Choroid plexus epithelial cell (primary cell): ENCODE results near the gene FBLN1.

Experiments used
- DNase-seq: peaks from one replicate; pipeline ENCODE4 v3.0.0-alpha.2; 2010; ENCODE audit warnings: low read depth
- H3K4me3 ChIP-seq: 2 replicates; pipeline ENCODE4 v1.5.1; 2011; ENCODE audit warnings: low read depth, mild to moderate bottlenecking, control low read depth, low read length, moderate library complexity
- TF ChIP-seq, protein P1 (sequence below): conservative IDR thresholded peaks from 2 replicates; pipeline ENCODE4 v1.5.1; 2011; ENCODE audit warnings: low read depth, mild to moderate bottlenecking, control low read depth, inconsistent platforms, low read length, moderate library complexity

FBLN1 gene

DNA sequence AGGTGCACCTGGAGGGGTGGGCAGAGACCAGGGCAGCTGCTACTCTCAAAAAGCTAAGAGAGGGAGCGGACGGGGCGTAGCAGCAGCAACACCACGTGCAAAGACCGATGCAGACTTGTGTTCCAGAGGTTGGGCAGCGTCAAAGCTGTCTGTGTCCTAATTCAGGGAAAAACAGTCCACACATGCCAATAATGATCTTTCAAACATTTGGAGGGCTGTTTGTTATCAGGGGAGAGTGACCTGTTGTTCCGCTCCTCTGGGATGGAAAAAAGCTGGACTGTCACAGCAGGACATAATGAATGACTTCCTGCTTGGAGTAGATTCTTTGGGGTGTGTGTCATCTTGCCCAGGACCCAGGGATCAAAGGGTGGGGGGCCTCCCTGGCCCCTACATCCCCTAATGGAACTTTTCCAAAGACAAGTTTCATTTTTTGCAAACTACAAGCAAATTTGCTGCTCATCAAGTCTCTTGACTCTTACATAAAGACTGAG is 6.2 kb upstream of the FBLN1 start:
- no peak overlapping the region for H3K4me3 ChIP-seq
- DNase-seq = no peak
- TF ChIP-seq, protein P1, sequence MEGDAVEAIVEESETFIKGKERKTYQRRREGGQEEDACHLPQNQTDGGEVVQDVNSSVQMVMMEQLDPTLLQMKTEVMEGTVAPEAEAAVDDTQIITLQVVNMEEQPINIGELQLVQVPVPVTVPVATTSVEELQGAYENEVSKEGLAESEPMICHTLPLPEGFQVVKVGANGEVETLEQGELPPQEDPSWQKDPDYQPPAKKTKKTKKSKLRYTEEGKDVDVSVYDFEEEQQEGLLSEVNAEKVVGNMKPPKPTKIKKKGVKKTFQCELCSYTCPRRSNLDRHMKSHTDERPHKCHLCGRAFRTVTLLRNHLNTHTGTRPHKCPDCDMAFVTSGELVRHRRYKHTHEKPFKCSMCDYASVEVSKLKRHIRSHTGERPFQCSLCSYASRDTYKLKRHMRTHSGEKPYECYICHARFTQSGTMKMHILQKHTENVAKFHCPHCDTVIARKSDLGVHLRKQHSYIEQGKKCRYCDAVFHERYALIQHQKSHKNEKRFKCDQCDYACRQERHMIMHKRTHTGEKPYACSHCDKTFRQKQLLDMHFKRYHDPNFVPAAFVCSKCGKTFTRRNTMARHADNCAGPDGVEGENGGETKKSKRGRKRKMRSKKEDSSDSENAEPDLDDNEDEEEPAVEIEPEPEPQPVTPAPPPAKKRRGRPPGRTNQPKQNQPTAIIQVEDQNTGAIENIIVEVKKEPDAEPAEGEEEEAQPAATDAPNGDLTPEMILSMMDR = no peak

DNA sequence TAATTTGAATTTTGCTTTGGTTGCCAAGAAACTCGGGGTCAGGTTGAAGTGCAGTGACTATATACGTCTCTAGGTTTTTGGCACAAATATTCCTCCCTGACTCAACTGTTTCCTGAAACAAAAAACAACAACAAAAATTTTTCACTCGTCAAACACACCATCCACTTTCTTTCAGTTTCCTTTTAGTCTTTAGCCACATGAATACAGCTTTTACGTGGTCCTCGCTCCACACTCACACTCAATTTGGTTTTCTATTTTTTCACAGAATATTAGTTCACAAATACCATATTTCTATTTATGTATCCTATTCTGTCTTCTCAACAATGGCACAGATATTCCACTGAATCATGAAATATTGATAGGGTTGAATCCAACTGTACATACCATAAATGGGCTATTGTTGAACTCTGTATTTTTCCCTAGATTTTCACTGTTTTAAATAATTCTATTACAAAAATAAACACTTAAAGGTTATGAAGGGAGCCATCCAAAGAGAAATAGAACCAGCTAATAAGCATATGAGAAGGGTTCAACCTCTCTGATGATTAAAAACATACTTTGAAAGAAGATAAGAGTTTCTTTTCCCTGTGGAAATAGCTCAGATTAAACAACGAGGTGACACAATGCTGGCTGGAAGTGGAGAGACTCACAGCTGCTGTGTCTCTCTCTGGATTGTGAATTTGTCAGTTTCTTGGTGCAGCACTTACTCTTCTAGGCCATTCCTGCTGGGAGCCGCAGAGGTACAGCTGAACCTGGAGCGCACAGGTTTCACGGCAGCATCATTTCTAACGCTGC is 5.1 kb upstream of the FBLN1 start:
- DNase-seq = no peak
- TF ChIP-seq, protein P1 = no peak
- peak overlapping the region; percentile 34 for H3K4me3 ChIP-seq

DNA sequence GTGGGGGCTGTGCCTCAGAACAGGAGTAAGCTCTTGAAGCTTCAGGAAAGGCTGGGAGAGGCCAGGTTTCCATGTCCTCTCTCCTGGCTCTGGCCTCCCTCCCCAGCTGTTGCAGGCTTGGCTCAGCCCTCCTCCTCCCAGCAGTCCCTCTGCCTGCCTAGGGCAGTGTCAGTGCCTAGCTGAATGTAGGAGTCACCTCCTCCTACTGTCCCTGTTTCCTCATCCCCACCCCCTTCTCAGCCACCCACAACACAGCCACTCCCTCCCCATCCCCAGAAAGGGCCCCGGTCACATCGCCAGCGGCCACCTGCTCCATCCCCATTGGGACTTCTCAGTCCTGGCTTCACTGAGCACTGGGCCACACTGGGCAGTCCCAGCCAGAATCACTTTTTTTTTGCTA is 2.9 kb upstream of the FBLN1 start:
- TF ChIP-seq, protein P1 = no peak
- no peak overlapping the region for H3K4me3 ChIP-seq
- no peak for DNase-seq

DNA sequence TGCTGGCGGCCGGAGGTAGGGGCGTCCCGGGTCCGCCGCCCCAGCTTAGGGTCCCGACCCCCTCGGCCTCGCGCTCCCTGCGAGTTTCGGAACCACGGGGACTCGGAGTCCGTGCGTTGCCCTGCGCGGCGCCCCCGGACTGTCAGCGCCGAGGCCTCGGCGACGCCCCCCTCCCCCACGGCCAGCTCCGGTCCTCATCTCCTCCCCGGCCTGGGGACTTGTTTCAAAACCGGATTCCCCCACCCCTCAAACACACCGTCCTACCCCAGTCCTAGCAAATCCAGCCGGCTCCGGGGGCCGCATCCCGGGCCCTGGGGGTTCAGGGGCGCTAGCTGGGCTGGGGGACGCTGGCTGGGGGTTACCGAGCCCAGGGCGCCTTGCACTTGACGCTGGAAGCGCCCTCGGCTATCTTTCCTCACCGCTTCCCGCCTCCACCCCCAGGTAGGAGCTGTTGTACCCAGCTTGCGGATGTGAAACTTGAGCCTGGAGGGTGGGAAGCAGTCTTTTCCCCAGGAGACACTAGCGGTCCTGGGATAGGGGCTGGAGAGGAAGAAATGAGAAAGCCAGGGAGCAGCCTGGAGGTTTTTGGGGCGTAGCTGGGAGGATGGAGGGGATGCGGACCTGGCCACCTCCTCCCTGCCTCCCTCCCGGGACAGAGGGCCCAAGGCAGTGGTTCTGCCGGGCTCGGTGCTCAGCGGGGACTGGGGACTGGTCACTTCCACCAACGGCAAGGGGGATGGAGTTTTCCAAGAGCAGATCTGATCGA is 550 bp downstream of the FBLN1 start:
- peak overlapping the region; percentile 67 for H3K4me3 ChIP-seq
- no peak for DNase-seq
- TF ChIP-seq, protein P1 = no peak

DNA sequence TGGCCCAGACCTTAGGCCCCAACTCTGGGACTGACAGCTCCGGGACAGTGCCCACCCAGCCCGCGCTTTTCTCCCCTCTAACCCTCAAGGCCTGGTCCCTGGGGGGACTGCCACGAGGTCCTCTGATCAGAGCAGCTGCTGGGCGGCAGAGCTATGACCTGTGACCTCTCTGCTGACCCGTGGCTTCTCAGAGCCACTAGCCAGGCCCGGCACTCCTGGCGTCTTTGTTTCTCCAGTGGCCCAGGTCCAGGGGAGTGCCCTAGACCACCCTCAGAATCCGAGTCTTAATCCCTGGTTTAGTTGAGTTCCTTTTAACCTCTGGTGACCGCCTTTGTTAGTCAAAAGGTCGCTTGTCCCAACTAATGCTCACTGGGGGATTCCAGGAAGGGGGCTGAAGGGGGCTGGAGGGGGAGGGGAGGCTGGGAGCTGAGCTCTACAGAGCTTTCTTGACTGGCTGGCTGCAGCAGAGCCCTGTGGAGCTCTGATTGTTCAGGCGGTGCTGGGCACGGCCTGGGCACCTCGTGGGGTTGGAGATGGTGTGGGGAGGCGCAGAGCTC is 1.2 kb downstream of the FBLN1 start:
- TF ChIP-seq, protein P1 = no peak
- DNase-seq = no peak
- H3K4me3 ChIP-seq = peak overlapping the region; percentile 67

DNA sequence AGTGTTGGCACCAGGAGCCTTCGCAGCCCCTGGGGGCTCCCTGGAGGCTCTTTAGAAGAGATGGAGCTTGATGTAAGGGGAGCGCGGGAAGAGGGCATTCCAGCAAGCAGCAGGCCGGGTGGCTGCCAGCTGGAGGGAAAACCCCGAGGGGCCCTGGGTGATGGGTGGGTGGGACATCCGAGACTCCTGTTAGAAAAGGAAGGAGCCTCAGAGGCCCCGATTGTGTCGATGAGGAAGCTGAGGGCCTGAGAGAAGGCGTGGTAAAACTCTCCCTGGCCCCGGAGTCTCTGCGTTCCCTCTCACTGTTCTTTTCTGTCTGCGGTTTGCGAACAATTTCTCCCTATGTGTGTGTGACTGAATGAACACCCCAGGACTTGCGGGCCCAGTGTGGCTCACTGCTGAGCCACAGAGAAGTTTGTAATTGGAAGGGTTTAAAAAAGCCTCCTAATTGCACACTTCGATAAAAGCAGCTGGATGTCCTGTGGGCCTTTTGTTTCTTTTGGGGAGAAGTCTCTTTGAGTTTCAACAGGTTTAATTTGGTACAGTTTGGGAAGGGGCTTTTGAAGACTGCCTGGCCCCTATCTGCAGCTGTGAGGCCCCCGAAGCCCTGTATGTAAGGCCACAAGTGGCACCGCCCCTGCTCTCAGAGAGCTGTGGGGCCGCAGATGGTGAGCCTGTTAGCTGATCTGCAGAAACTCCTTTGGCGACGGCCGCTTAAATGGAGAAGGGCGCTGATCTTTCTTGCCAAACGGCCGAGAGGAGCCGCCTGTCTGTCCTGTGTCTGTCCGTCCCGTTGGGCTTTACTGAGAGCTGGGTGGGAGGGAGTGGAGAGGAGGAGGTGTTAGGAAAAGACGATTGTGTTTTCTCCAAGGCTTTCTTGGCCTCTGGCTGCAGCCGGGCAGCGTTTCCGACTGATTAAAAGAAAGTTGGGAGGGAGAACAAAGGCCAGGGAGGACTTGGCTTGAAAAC is 2.0 kb downstream of the FBLN1 start:
- DNase-seq = peak; percentile 80
- peak overlapping the region; percentile 67 for H3K4me3 ChIP-seq
- TF ChIP-seq, protein P1 = no peak
